ENCODE measurements around the gene PIP. TPM values are rescaled to one million over a fixed set of nuclear protein-coding genes. Genes with fewer than 3 reads are reported as not detected.
"Not testable (repeated sequence)": the region's sequence is repeated elsewhere in the genome, so short reads cannot be mapped to it uniquely, and the experiment has no call there.

PIP gene
- total RNA-seq: not detected
- long read RNA-seq: 0 reads

- DNase-seq (ENCODE audit: low spot score): no peak
These were observed at the start of gene PIP for GRCh38 chr7:143131781-143132180. TSS of gene PIP (plus strand) at chr7:143132077. CDS start at chr7:143132117, 40 bp downstream.

DNA sequence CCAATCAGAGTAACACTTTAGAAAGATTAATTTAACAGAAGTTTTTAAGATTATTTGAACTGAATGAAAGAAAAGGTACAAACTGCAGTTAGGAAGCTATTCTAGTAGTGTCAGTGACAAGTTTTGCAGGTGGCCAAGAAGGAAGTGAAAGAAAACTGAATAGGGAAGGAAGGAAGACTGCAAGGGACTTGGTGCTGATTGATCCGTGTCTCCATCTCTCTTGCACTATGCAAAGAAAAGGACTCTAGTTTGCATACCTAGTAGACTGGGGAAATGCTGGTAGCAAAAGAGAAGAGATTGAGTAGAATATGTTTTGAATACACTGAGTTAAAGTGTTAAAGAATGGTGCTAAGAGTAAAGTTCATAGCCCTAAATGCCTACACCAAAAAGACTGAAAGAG, 46.8 kb upstream of the PIP start:
- DNase-seq (ENCODE audit: low spot score): no peak

DNA sequence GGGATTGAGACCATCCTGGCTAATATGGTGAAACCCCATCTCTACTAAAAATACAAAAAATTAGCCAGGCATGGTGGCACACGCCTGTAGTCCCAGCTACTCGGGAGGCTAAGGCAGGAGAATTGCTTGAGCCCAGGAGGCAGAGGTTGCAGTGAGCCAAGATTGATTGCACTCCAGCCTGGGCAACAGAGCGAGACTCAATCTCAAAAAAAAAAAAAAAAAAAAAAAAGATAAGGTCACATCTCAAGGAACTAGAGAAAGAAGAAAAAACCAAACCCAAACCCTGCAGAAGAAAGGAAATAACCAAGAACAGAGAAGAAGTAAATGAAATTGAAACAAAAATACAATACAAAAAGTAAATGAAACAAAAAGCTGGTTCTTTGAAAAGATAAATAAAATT, 46.3 kb upstream of the PIP start:
- not testable (repeated sequence) for DNase-seq (ENCODE audit: low spot score)

DNA sequence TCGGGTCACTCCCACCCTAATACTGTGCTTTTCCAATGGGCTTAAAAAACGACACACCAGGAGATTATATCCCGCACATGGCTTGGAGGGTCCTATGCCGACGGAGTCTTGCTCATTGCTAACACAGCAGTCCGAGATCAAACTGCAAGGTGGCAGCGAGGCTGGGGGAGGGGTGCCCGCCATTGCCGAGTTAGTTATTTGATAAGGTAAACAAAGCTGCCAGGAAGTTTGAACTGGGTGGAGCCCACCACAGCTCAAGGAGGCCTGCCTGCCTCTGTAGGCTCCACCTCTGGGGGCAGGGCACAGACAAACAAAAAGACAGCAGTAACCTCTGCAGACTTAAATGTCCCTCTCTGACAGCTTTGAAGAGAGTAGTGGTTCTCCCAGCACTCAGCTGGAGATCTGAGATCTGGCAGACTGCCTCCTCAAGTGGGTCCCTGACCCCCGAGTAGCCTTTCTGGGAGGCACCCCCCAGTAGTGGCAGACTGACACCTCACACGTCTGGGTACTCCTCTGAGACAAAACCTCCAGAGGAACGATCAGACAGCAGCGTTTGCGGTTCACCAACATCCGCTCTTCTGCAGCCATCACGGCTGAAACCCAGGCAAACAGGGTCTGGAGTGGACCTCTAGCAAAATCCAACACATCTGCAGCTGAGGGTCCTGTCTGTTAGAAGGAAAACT, 43.2 kb upstream of the PIP start:
- not testable (repeated sequence) for DNase-seq (ENCODE audit: low spot score)

GRCh38 chr7:143096146-143096545, 35.7 kb upstream of the PIP start:
- DNase-seq (ENCODE audit: low spot score): no peak

- DNase-seq (ENCODE audit: low spot score): not testable (repeated sequence)
These were observed 32.3 kb upstream of the PIP start for GRCh38 chr7:143099579-143099978.

DNA sequence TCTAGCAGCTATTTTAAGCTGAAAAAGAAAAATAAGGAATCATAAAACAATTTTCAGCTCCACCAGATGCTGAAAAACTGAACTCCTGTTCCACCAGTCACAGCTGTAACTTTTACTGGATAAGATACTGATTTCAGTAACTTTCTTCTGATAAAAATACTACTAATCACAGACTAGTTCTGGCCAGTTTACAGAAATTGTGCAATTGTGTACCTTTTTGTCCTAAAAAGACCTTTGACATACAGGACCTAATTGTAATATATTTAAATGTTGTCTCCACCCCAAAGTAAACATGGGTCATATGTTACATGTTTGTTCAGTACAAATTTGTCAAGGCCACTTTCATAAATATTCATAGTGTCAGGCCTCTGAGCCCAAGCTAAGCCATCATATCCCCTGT, 27.1 kb upstream of the PIP start:
- no peak for DNase-seq (ENCODE audit: low spot score)

- DNase-seq (ENCODE audit: low spot score): not testable (repeated sequence)
These were observed 23.9 kb upstream of the PIP start for GRCh38 chr7:143108019-143108418.

DNA sequence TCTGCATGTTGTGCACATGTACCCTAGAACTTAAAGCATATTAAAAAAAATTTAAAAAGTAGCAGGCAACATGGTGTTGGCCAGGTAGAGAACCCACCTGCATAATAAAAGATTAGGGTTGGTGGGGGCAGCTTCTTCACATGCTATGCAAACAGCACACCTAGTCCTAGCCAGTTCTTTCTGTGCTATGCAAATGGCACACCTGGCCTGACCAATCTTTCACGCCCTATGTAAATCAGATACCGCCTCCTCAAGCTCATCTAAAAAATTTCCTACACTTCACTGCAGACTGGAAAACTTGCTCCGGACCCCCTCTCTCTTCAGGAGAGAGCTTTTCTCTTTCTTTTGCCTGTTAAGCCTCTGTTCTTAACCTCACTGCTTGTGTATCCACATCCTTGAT, 14.5 kb upstream of the PIP start:
- DNase-seq (ENCODE audit: low spot score): no peak

- no peak for DNase-seq (ENCODE audit: low spot score)
These were observed 11.0 kb upstream of the PIP start for GRCh38 chr7:143120691-143121405.

GRCh38 chr7:143123326-143123725, 8.6 kb upstream of the PIP start:
- DNase-seq (ENCODE audit: low spot score): not testable (repeated sequence)

DNA sequence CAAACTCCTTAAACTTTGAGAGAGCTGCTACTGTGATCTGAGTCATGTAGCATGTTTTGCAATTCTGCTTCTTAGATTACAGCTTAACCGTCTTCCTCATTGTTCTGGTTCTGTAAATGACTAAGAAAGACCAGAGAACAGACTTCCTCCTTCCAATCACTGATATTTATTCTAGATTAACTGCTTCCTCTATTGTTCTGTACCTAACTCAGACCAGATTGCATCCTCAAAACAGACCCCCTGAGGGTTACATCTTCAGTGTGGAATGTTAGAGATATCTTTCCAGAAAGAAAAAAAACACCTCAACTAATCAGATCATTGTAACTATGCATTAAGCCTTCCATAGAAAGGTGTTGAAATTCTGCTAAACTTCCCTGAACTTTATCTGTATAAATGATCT, 5.7 kb upstream of the PIP start:
- no peak for DNase-seq (ENCODE audit: low spot score)

- DNase-seq (ENCODE audit: low spot score): no peak
These were observed 2.8 kb upstream of the PIP start for GRCh38 chr7:143129051-143129450.

- no peak for DNase-seq (ENCODE audit: low spot score)
These were observed 2.4 kb upstream of the PIP start for GRCh38 chr7:143129477-143129876.

GRCh38 chr7:143130541-143130940, 1.3 kb upstream of the PIP start:
- no peak for DNase-seq (ENCODE audit: low spot score)

GRCh38 chr7:143147070-143147469, 15.2 kb downstream of the PIP start:
- DNase-seq (ENCODE audit: low spot score): no peak

- no peak for DNase-seq (ENCODE audit: low spot score)
These were observed 16.2 kb downstream of the PIP start for GRCh38 chr7:143148050-143148449.

- no peak for DNase-seq (ENCODE audit: low spot score)
These were observed 16.8 kb downstream of the PIP start for GRCh38 chr7:143148651-143149050.

- not testable (repeated sequence) for DNase-seq (ENCODE audit: low spot score)
These were observed 18.8 kb downstream of the PIP start for GRCh38 chr7:143150696-143151095.

GRCh38 chr7:143158617-143159016, 26.7 kb downstream of the PIP start:
- not testable (repeated sequence) for DNase-seq (ENCODE audit: low spot score)

GRCh38 chr7:143171697-143172096, 39.8 kb downstream of the PIP start:
- no peak for DNase-seq (ENCODE audit: low spot score)

- no peak for DNase-seq (ENCODE audit: low spot score)
These were observed 40.5 kb downstream of the PIP start for GRCh38 chr7:143172354-143172753.

DNA sequence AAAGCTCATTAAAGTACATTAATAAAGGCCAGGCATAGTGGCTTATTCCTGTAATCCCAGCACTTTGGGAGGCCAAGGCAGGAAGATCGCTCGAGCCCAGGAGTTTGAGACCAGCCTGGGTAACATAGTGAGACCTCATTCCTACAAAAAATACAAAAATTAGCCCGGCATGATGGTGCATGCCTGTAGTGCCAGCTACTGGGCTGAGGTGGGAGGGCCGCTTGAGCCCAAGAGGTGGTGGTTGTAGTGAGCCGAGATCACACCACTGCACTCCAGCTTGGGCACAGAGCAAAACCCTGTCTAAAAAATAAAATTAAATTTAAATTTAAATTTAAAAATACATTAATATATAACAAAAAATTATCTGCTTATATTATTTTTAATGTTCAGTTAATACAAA, 44.3 kb downstream of the PIP start:
- no peak for DNase-seq (ENCODE audit: low spot score)
